ENCODE data around the gene FGFR3.

FGFR3 gene

DNA sequence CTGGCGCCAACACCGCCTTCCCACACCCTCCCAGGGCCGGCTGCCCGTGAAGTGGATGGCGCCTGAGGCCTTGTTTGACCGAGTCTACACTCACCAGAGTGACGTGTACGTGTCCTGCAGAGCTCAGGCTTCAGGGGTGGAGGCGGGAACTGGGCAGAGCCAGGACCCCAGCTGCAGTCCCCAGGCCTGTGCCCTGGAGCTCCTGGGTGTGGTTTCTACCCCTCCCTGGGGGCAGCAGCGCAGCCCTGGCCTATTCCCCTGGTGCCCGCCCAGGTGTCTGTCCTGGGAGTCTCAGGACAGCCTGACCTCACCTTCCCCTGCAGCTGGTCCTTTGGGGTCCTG is 13.1 kb downstream of the FGFR3 start:
- peaks cover 3% of the 10 kb centered on the region for H3K27me3 Mint-ChIP-seq (ENCODE audit: low read depth, poor library complexity)
- DNase-seq: no peak
- H3K27ac Mint-ChIP-seq: no peak overlapping the region
- peaks cover 5% of the 10 kb centered on the region for H3K4me1 Mint-ChIP-seq
- no peaks in the 10 kb centered on the region for H3K9me3 Mint-ChIP-seq
- H3K36me3 Mint-ChIP-seq (ENCODE audit: low read depth): no peaks in the 10 kb centered on the region
- TF ChIP-seq, protein P1, sequence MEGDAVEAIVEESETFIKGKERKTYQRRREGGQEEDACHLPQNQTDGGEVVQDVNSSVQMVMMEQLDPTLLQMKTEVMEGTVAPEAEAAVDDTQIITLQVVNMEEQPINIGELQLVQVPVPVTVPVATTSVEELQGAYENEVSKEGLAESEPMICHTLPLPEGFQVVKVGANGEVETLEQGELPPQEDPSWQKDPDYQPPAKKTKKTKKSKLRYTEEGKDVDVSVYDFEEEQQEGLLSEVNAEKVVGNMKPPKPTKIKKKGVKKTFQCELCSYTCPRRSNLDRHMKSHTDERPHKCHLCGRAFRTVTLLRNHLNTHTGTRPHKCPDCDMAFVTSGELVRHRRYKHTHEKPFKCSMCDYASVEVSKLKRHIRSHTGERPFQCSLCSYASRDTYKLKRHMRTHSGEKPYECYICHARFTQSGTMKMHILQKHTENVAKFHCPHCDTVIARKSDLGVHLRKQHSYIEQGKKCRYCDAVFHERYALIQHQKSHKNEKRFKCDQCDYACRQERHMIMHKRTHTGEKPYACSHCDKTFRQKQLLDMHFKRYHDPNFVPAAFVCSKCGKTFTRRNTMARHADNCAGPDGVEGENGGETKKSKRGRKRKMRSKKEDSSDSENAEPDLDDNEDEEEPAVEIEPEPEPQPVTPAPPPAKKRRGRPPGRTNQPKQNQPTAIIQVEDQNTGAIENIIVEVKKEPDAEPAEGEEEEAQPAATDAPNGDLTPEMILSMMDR (IDR thresholded peaks at IDR 0.05): no peak
- H3K4me3 Mint-ChIP-seq: no peak overlapping the region

DNA sequence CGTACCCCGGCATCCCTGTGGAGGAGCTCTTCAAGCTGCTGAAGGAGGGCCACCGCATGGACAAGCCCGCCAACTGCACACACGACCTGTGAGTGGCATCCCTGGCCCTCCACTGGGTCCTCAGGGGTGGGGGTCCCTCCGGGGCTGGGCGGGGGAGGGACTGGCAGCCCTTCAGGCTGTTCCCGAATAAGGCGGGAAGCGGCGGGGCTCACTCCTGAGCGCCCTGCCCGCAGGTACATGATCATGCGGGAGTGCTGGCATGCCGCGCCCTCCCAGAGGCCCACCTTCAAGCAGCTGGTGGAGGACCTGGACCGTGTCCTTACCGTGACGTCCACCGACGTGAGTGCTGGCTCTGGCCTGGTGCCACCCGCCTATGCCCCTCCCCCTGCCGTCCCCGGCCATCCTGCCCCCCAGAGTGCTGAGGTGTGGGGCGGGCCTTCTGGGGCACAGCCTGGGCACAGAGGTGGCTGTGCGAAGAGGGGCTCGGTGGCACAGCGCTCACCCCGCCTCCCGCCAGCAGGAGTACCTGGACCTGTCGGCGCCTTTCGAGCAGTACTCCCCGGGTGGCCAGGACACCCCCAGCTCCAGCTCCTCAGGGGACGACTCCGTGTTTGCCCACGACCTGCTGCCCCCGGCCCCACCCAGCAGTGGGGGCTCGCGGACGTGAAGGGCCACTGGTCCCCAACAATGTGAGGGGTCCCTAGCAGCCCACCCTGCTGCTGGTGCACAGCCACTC is 13.7 kb downstream of the FGFR3 start:
- peaks cover 5% of the 10 kb centered on the region for H3K4me1 Mint-ChIP-seq
- no peak overlapping the region for H3K4me3 Mint-ChIP-seq
- H3K36me3 Mint-ChIP-seq (ENCODE audit: low read depth): no peaks in the 10 kb centered on the region
- TF ChIP-seq, protein P1 (IDR thresholded peaks at IDR 0.05): no peak
- no peaks in the 10 kb centered on the region for H3K9me3 Mint-ChIP-seq
- no peak overlapping the region for H3K27ac Mint-ChIP-seq
- DNase-seq: no peak
- peaks cover 3% of the 10 kb centered on the region for H3K27me3 Mint-ChIP-seq (ENCODE audit: low read depth, poor library complexity)

DNA sequence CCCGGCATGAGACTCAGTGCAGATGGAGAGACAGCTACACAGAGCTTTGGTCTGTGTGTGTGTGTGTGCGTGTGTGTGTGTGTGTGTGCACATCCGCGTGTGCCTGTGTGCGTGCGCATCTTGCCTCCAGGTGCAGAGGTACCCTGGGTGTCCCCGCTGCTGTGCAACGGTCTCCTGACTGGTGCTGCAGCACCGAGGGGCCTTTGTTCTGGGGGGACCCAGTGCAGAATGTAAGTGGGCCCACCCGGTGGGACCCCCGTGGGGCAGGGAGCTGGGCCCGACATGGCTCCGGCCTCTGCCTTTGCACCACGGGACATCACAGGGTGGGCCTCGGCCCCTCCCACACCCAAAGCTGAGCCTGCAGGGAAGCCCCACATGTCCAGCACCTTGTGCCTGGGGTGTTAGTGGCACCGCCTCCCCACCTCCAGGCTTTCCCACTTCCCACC is 14.3 kb downstream of the FGFR3 start:
- Mint-ChIP-seq H3K9me3 (no peaks in the 10 kb centered on the region), H3K27ac (no peak overlapping the region), H3K36me3 (ENCODE audit: low read depth) (no peaks in the 10 kb centered on the region), H3K4me3 (no peak overlapping the region), H3K27me3 (ENCODE audit: low read depth, poor library complexity) (peaks cover 3% of the 10 kb centered on the region), H3K4me1 (peaks cover 5% of the 10 kb centered on the region)
- TF ChIP-seq, protein P1 (IDR thresholded peaks at IDR 0.05): no peak
- no peak for DNase-seq

DNA sequence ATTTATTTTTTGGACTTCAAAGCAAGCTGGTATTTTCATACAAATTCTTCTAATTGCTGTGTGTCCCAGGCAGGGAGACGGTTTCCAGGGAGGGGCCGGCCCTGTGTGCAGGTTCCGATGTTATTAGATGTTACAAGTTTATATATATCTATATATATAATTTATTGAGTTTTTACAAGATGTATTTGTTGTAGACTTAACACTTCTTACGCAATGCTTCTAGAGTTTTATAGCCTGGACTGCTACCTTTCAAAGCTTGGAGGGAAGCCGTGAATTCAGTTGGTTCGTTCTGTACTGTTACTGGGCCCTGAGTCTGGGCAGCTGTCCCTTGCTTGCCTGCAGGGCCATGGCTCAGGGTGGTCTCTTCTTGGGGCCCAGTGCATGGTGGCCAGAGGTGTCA is 15.3 kb downstream of the FGFR3 start:
- Mint-ChIP-seq H3K36me3 (ENCODE audit: low read depth) (no peaks in the 10 kb centered on the region), H3K4me3 (no peak overlapping the region), H3K27me3 (ENCODE audit: low read depth, poor library complexity) (peaks cover 3% of the 10 kb centered on the region), H3K9me3 (no peaks in the 10 kb centered on the region), H3K4me1 (peaks cover 5% of the 10 kb centered on the region), H3K27ac (no peak overlapping the region)
- TF ChIP-seq, protein P1 (IDR thresholded peaks at IDR 0.05): no peak
- DNase-seq: no peak

DNA sequence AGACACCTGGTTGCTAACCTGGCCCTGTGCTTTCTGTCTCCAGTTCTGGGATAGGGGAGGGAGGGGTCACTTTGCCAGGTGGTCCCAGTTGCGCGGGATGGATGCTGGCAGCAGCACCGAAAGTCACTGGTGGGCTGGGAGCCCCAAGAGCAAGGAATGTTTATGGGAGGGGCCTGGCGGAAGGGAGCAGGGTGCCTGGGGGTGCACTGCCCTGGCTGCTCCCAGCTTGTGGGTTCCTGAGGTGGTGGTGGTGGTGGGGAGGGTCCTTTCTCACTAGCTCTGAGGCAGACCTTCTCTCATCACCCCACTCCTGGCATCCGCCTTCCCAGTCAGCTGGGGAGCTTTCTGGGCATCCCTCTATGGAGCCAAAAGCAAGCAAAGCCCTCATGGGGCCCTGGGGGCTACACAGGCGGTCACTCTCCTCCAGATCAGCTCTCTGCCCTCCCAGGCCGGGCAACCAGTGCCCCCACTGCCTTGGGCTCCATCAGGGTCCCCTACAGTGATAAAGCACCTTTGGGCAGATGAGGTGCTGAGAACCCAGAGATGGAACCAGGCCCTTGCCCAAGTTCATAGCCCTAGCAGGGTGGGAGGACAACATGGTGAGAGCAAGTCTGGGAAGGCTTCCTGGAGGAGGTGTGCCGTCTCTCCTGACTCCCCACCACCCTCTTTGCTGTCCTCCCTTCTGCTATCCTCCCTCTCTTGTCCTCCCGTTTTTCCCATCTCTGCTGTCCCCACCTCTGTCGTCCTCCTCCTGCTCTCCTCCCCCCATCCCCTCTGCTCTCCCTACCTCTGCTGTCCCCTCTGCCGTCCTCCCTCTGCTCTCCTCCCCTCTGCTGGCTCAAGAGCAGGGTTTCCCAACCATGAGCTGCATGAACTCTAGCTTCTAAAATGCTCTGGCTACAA is 16.0 kb downstream of the FGFR3 start:
- DNase-seq: no peak
- TF ChIP-seq, protein P1 (IDR thresholded peaks at IDR 0.05): no peak
- Mint-ChIP-seq H3K4me1 (peaks cover 5% of the 10 kb centered on the region), H3K27ac (no peak overlapping the region), H3K36me3 (ENCODE audit: low read depth) (peaks cover under 1% of the 10 kb centered on the region), H3K9me3 (no peaks in the 10 kb centered on the region), H3K27me3 (ENCODE audit: low read depth, poor library complexity) (peaks cover 3% of the 10 kb centered on the region), H3K4me3 (no peak overlapping the region)

All from nephron progenitor cell (in vitro differentiated cells).